CD4-positive, alpha-beta T cell (primary cell): ENCODE results near the gene ACOT6. TPM values are rescaled to one million over a fixed set of nuclear protein-coding genes. Genes with fewer than 3 reads are reported as not detected.
A peak's percentile ranks its signal among the peaks of the same experiment; 100 is the strongest.

Experiments
- ATAC-seq: fragments of 200-7000 bp; cut with Tn5 transposase; one replicate; pipeline ENCODE4 v1.10.0; 2022; ENCODE audit warnings: mild to moderate bottlenecking; ENCODE audit not compliant: poor library complexity
- CTCF ChIA-PET: fragments of 350-600 bp; sonication (Branson Sonifier 250); formaldehyde crosslinking; loops from one replicate; lab custom pipeline; 2021; ENCODE audit warnings: antibody characterized with exemption, inconsistent platforms; lab: Charles Lee
- POLR2A ChIA-PET: fragments of 350-600 bp; sonication (Branson Sonifier 250); formaldehyde crosslinking; loops from one replicate; lab custom pipeline; 2021; ENCODE audit warnings: antibody characterized with exemption, inconsistent platforms; lab: Charles Lee
- DNase-seq, 14 experiments: peaks; one replicate each; pipeline ENCODE4 v3.0.0-alpha.2; 2013 to 2020; ENCODE audit warnings: mixed read lengths in 2 of 14
- H3K27ac ChIP-seq, 2 donors: one replicate each; pipeline versions ENCODE4 v1.5.1 to v1.7.0; 2013; ENCODE audit warnings: low read length in 2 of 2, low read depth in 1 of 2, mild to moderate bottlenecking in 1 of 2
- H3K27me3 ChIP-seq, 2 experiments: 1 replicate in 1 of 2; 2 replicates in 1 of 2; pipeline versions ENCODE4 v1.6.1 to v1.7.0; 2013; ENCODE audit warnings: low read length in 2 of 2, control low read depth in 1 of 2, mild to moderate bottlenecking in 1 of 2, moderate library complexity in 1 of 2; ENCODE audit not compliant: insufficient read depth in 2 of 2, control insufficient read depth in 1 of 2
- H3K36me3 ChIP-seq: one replicate; pipeline ENCODE4 v1.6.1; 2013; ENCODE audit warnings: low read length, control low read depth; ENCODE audit not compliant: insufficient read depth
- H3K4me1 ChIP-seq: one replicate; pipeline ENCODE4 v1.6.1; 2013; ENCODE audit warnings: low read length, control low read depth; ENCODE audit not compliant: insufficient read depth
- H3K4me3 ChIP-seq: one replicate; pipeline ENCODE4 v1.5.1; 2013; ENCODE audit warnings: mild to moderate bottlenecking, low read length, moderate library complexity
- H3K9me3 ChIP-seq, 2 experiments: 1 replicate in 1 of 2; 2 replicates in 1 of 2; pipeline versions ENCODE4 v1.6.1 to v1.7.0; 2013; ENCODE audit warnings: low read length in 2 of 2, mild to moderate bottlenecking in 2 of 2, control low read depth in 1 of 2, moderate library complexity in 1 of 2; ENCODE audit not compliant: control insufficient read depth in 1 of 2, insufficient read depth in 1 of 2
- H3K27ac Mint-ChIP-seq: one replicate; pipeline ENCODE4 v1.8.0; 2020; ENCODE audit warnings: mixed read lengths
- H3K27me3 Mint-ChIP-seq: one replicate; pipeline ENCODE4 v1.8.0; 2021; ENCODE audit warnings: mixed read lengths
- H3K36me3 Mint-ChIP-seq: one replicate; pipeline ENCODE4 v1.8.0; 2021; ENCODE audit warnings: low read depth, mixed read lengths
- H3K4me1 Mint-ChIP-seq: one replicate; pipeline ENCODE4 v1.8.0; 2021; ENCODE audit warnings: low read depth, mixed read lengths
- H3K4me3 Mint-ChIP-seq: one replicate; pipeline ENCODE4 v1.8.0; 2020; ENCODE audit warnings: mild to moderate bottlenecking, mixed read lengths
- H3K9me3 Mint-ChIP-seq: one replicate; pipeline ENCODE4 v1.8.0; 2020; ENCODE audit warnings: mixed read lengths
- CTCF ChIP-seq: fragments of 200-600 bp; IDR thresholded peaks from one replicate; pipeline ENCODE4 v1.8.0; 2022; ENCODE audit warnings: antibody characterized with exemption, mild to moderate bottlenecking
- intact Hi-C, 2 experiments: fragments of 100-400 bp; cut with DNase I in 1 of 2; cut with micrococcal nuclease in 1 of 2; formaldehyde crosslinking; loops; one replicate each; pipeline versions ENCODE4 v1.15.1 to v1.9.0; 2023 to 2025; cut with DNase I, micrococcal nuclease
- total RNA-seq, 174 experiments: library from RNA in 2 of 174; stranded (reverse) in 2 of 174; gene quantifications; one replicate each; pipeline ENCODE4 v1.2.3 and lab custom pipeline; 2021 to 2026

ACOT6 gene
- total RNA-seq, 2 experiments from 2014 or later, result not detected

- Histone ChIP-seq H3K4me3 (peak overlapping the region; percentile 56), H3K9me3 (no peaks in the 10 kb centered on the region), H3K27me3 (no peaks in the 10 kb centered on the region), H3K27ac (peak overlapping the region in 1 of 2 donors; percentile 16), H3K36me3 (no peaks in the 10 kb centered on the region), H3K4me1 (peaks cover 10% of the 10 kb centered on the region)
- no peaks in the 10 kb centered on the region for H3K9me3 Mint-ChIP-seq
- ATAC-seq, result no peak
- intact Hi-C loops, result loop anchor here (2.0 to 5.0 kb wide), 3 partner anchors 20 to 121 kb away; partner anchors contain the start of genes ACOT2 (in 2 of the 2) and RIOX1 (in 1 of the 2)
- H3K27me3 Mint-ChIP-seq, result no peaks in the 10 kb centered on the region
- ChIA-PET CTCF (no interaction called here), POLR2A (interaction anchor here (0.7 to 3.0 kb wide), 30 partner anchors 12 to 555 kb away, joined by 3 to 90 read pairs (median 5); partner anchors contain the start of genes ACOT2, ACOT4, DNAL1 and NUMB)
- no peak for TF ChIP-seq CTCF
- peak overlapping the region; percentile 82 for H3K27ac Mint-ChIP-seq
- H3K4me1 Mint-ChIP-seq, result peaks cover 7% of the 10 kb centered on the region
- H3K36me3 Mint-ChIP-seq, result peaks cover 3% of the 10 kb centered on the region
- no peak for DNase-seq
- H3K4me3 Mint-ChIP-seq, result peak overlapping the region; percentile 91
These were observed 698 bp downstream of the ACOT6 start for GRCh38 chr14:73613046-73613383.

- ChIA-PET POLR2A (interaction anchor here (0.7 to 3.0 kb wide), 26 partner anchors 13 to 555 kb away, joined by 3 to 90 read pairs (median 6); partner anchors contain the start of genes ACOT2, ACOT4, DNAL1 and NUMB), CTCF (no interaction called here)
- H3K36me3 Mint-ChIP-seq, result peaks cover 3% of the 10 kb centered on the region
- DNase-seq, result no peak
- Histone ChIP-seq H3K36me3 (no peaks in the 10 kb centered on the region), H3K4me3 (peak overlapping the region; percentile 56), H3K4me1 (peaks cover 10% of the 10 kb centered on the region), H3K27me3 (no peaks in the 10 kb centered on the region), H3K9me3 (no peaks in the 10 kb centered on the region), H3K27ac (no peak overlapping the region)
- H3K9me3 Mint-ChIP-seq, result no peaks in the 10 kb centered on the region
- no peak for ATAC-seq
- intact Hi-C loops, result loop anchor here (2.0 to 5.0 kb wide), 3 partner anchors 21 to 121 kb away; partner anchors contain the start of genes ACOT2 (in 2 of the 2) and RIOX1 (in 1 of the 2)
- H3K27me3 Mint-ChIP-seq, result no peaks in the 10 kb centered on the region
- no peak for TF ChIP-seq CTCF
- peak overlapping the region; percentile 91 for H3K4me3 Mint-ChIP-seq
- H3K27ac Mint-ChIP-seq, result peak overlapping the region; percentile 82
- H3K4me1 Mint-ChIP-seq, result peaks cover 7% of the 10 kb centered on the region
These were observed 1.2 kb downstream of the ACOT6 start for GRCh38 chr14:73613419-73613963.

GRCh38 chr14:73616831-73617230 is 4.5 kb downstream of the ACOT6 start:
- H3K9me3 Mint-ChIP-seq, result no peaks in the 10 kb centered on the region
- no peak overlapping the region for H3K4me3 ChIP-seq
- intact Hi-C loops, result no loop called here
- POLR2A ChIA-PET, result no interaction called here
- H3K4me1 ChIP-seq, result peaks cover 10% of the 10 kb centered on the region
- no peak overlapping the region for H3K27ac Mint-ChIP-seq
- no peak for TF ChIP-seq CTCF
- H3K36me3 ChIP-seq, result no peaks in the 10 kb centered on the region
- H3K27me3 Mint-ChIP-seq, result no peaks in the 10 kb centered on the region
- H3K4me1 Mint-ChIP-seq, result peaks cover 7% of the 10 kb centered on the region
- CTCF ChIA-PET, result no interaction called here
- H3K4me3 Mint-ChIP-seq, result no peak overlapping the region
- H3K9me3 ChIP-seq, result no peaks in the 10 kb centered on the region
- DNase-seq (no peak), ATAC-seq (no peak)
- H3K27me3 ChIP-seq, result no peaks in the 10 kb centered on the region
- no peak overlapping the region for H3K27ac ChIP-seq
- peaks cover 3% of the 10 kb centered on the region for H3K36me3 Mint-ChIP-seq
